ENCODE measurements around the gene CALCB. TPM values are rescaled to one million over a fixed set of nuclear protein-coding genes. Genes with fewer than 3 reads are reported as not detected.

Gene CALCB
- total and polyA plus RNA-seq, 2 of the 4 experiments (the other 2 are of a cell fraction): not detected

DNA sequence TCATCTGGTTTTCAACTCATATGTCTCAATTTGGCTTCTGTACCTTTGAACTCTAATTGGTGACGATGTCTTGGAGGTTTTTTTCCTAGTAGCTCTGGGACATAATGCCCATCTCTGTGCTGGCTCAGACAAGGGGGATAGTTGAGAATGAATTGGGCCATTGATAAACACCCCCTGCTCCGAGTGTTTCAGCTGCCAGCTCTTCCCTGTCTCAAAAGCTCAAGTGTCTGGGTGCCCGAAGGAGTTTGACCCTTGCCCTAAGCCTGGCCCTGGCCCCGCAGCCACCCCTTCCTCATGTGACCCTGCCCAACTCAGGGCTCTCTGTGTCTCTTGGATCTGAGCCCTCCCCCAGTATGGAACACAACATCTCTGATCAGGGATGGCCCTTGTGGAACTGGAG lies 44.4 kb downstream of the CALCB start:
- Histone ChIP-seq H3K36me3 (ENCODE audit: control insufficient read depth, insufficient read depth, low read length) (no peaks in the 10 kb centered on the region), H2BK15ac (ENCODE audit: low read depth, low read length) (no peak overlapping the region; the same call in 2 of the 3 replicates), H2BK5ac (ENCODE audit: low read depth, low read length, poor library complexity, severe bottlenecking) (no peak overlapping the region), H3K4me3 (ENCODE audit: insufficient read depth, low read depth, low read length) (no peak overlapping the region), H4K8ac (ENCODE audit: low read depth in 2 of 2, low read length in 2 of 2) (no peak overlapping the region), H3K4me1 (ENCODE audit: control insufficient read depth, insufficient read depth, low read length) (peaks cover 5% of the 10 kb centered on the region), H3K27ac (ENCODE audit: insufficient read depth, low read length) (no peak overlapping the region), H4K91ac (ENCODE audit: insufficient read depth, low read depth, low read length) (no peak overlapping the region), H3K4me2 (ENCODE audit: low read depth, low read length) (no peak overlapping the region), H2BK20ac (ENCODE audit: low read depth, low read length) (no peak overlapping the region), H3K9me1 (ENCODE audit: insufficient read depth, low read length) (peaks cover 20% of the 10 kb centered on the region), H3K79me1 (ENCODE audit: low read depth in 1 of 2, low read length in 2 of 2) (peaks cover 0 to 20% of the 10 kb centered on the region in 2 experiments; a peak in 1 of 4 replicates), H3K9me3 (ENCODE audit: control insufficient read depth, insufficient read depth, low read length) (no peaks in the 10 kb centered on the region), H4K5ac (ENCODE audit: low read depth, low read length) (no peak overlapping the region), H3K23ac (ENCODE audit: low read depth, low read length) (no peak overlapping the region), H3K27me3 (ENCODE audit: control insufficient read depth, insufficient read depth, low read length) (no peaks in the 10 kb centered on the region), H3K14ac (replicated peaks; ENCODE audit: low read depth, low read length) (0 out of 2 replicates have a peak overlapping the region, but pooled peaks have one; percentile 11), H4K20me1 (ENCODE audit: insufficient read depth, low read length) (no peaks in the 10 kb centered on the region), H3K4ac (ENCODE audit: low read depth, low read length) (no peak overlapping the region), H2BK120ac (ENCODE audit: low read depth, low read length) (no peak overlapping the region), H3K18ac (ENCODE audit: low read depth, low read length) (no peak overlapping the region), H2AK9ac (replicated peaks; ENCODE audit: low read depth, low read length, poor library complexity) (no peak overlapping the region), H2AK5ac (ENCODE audit: low read depth, low read length) (peak overlapping the region; percentile 58), H2AFZ (replicated peaks; ENCODE audit: low read length, poor library complexity) (no peak overlapping the region), H3K56ac (ENCODE audit: extremely low read depth, insufficient read depth, low read length) (no peak overlapping the region), H3K9ac (ENCODE audit: low read depth, low read length) (no peak overlapping the region)
- ATAC-seq (ENCODE audit: low read depth) (no peak), DNase-seq (no peak)
- WGBS, 2 experiments (ENCODE audit: extremely low coverage in 2 of 2, insufficient read length in 1 of 2): no CpG with 5 or more reads among the region's 4 CpGs
- POLR2A ChIA-PET (ENCODE audit: unreplicated experiment): no interaction called here
- no TSS peak for BruUV-seq (replicated peaks)
- in situ Hi-C loops (cut with MboI; ENCODE audit: low sequenced_read_pairs) (no loop called here), intact Hi-C loops (cut with micrococcal nuclease) (no loop called here), dilution Hi-C loops (cut with HindIII; ENCODE audit: low sequenced_read_pairs, unreplicated experiment) (no loop called here)
- CTCF ChIA-PET: interaction anchor here (0.6 kb wide), 1 partner anchor 984 kb away, joined by 3 read pairs; no protein-coding TSS in a partner anchor
- TF ChIP-seq FOS (IDR thresholded peaks at IDR 0.05; ENCODE audit: low read depth, low read length) (no peak), CEBPB (IDR thresholded peaks at IDR 0.05; ENCODE audit: low read depth, low read length) (no peak), MAZ (IDR thresholded peaks at IDR 0.05; ENCODE audit: borderline replicate concordance, low read depth, low read length) (no peak), CHD1 (IDR thresholded peaks at IDR 0.05; ENCODE audit: low read depth, low read length) (no peak)
